OCI-LY7 (cell line): ENCODE measurements around the gene CCDC39.

Experiments
- CTCF ChIP-seq: fragments of 200-600 bp; sonication (generic); conservative IDR thresholded peaks from 2 replicates; pipeline ENCODE4 v1.5.1; 2014; ENCODE audit warnings: mild to moderate bottlenecking, antibody characterized with exemption, low read length, moderate library complexity, mixed read lengths
- EZH2phosphoT487 ChIP-seq: fragments of 200-600 bp; sonication (generic); IDR thresholded peaks from 2 replicates; pipeline ENCODE4 v1.6.1; 2018; ENCODE audit warnings: low read depth, borderline replicate concordance, mild to moderate bottlenecking, mixed run types, antibody characterized with exemption, low read length, moderate library complexity, mixed read lengths

- no peak for TF ChIP-seq CTCF
- TF ChIP-seq EZH2phosphoT487, result no peak
Measured at GRCh38 chr3:180571831-180572598, 107.3 kb downstream of the CCDC39 start.
